Measurements from ENCODE around the gene FANCL.

DNA sequence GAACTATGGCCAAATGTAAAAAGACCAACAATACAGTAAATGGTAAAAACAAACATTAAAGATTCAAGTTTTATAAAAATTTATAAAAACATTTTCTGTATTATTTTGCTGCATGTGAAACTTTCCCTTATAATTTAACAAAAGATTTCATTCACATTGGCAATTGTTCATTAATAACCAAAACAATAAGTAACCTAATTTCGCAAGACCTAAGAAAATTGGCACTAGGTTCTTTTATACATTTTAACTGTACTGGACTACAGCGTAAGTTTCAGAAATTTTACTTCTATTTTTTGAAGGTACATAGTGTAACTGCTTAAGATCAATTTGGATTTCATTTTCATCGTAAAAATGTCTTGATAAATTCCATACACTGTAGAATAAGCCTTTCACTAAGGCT, 77.2 kb downstream of the FANCL start:
- TF ChIP-seq, protein P1, sequence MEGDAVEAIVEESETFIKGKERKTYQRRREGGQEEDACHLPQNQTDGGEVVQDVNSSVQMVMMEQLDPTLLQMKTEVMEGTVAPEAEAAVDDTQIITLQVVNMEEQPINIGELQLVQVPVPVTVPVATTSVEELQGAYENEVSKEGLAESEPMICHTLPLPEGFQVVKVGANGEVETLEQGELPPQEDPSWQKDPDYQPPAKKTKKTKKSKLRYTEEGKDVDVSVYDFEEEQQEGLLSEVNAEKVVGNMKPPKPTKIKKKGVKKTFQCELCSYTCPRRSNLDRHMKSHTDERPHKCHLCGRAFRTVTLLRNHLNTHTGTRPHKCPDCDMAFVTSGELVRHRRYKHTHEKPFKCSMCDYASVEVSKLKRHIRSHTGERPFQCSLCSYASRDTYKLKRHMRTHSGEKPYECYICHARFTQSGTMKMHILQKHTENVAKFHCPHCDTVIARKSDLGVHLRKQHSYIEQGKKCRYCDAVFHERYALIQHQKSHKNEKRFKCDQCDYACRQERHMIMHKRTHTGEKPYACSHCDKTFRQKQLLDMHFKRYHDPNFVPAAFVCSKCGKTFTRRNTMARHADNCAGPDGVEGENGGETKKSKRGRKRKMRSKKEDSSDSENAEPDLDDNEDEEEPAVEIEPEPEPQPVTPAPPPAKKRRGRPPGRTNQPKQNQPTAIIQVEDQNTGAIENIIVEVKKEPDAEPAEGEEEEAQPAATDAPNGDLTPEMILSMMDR (conservative IDR thresholded peaks at IDR 0.05 in 1 of 2, IDR thresholded peaks at IDR 0.05 in 1 of 2; ENCODE audit: extremely low read depth in 1 of 2, insufficient read depth in 1 of 2, low read depth in 1 of 2, low read length in 2 of 2), result no peak
- TF ChIP-seq EZH2 (IDR thresholded peaks at IDR 0.05; ENCODE audit: borderline replicate concordance, low read length), result no peak
